HepG2 (cell line): ENCODE results near the gene ZNF100. TPM values are rescaled to one million over a fixed set of nuclear protein-coding genes. Genes with fewer than 3 reads are reported as not detected.
A peak's percentile ranks its signal among the peaks of the same experiment; 100 is the strongest.

Experiments used
- ATM ChIP-seq: fragments of 450-650 bp; IDR thresholded peaks from 2 replicates; pipeline ENCODE4 v1.7.1; 2017; ENCODE audit warnings: mild to moderate bottlenecking, borderline replicate concordance
- CC2D1A ChIP-seq: sonication (generic); formaldehyde crosslinking; IDR thresholded peaks from 2 replicates; pipeline ENCODE4 v1.8.1; 2023; ENCODE audit warnings: mild to moderate bottlenecking, missing genetic modification reagents
- CHCHD3 ChIP-seq: sonication (generic); formaldehyde crosslinking; IDR thresholded peaks from 2 replicates; pipeline ENCODE4 v1.8.0; 2022; ENCODE audit warnings: mild to moderate bottlenecking, missing genetic modification reagents, moderate library complexity
- ESRRA ChIP-seq: sonication (generic); formaldehyde crosslinking; IDR thresholded peaks from 2 replicates; pipeline ENCODE4 v1.5.1; 2020; ENCODE audit warnings: mild to moderate bottlenecking, low read depth, missing genetic modification reagents
- HOXD1 ChIP-seq: sonication (generic); formaldehyde crosslinking; IDR thresholded peaks from 2 replicates; pipeline ENCODE4 v1.5.0; 2020; ENCODE audit warnings: missing genetic modification reagents
- MIER2 ChIP-seq: IDR thresholded peaks from 2 replicates; pipeline ENCODE4 v1.6.1; 2016; ENCODE audit warnings: missing biosample characterization, missing genetic modification reagents
- PAF1 ChIP-seq: IDR thresholded peaks from 2 replicates; pipeline ENCODE4 v1.6.1; 2016; ENCODE audit warnings: missing genetic modification reagents, missing compliant biosample characterization
- PCBP2 ChIP-seq: fragments of 200-400 bp; formaldehyde crosslinking; optimal IDR thresholded peaks from 2 replicates; pipeline ENCODE3; 2018; ENCODE audit warnings: low read length, low read depth; ENCODE audit not compliant: poor library complexity, severe bottlenecking
- PHF20 ChIP-seq: sonication (generic); formaldehyde crosslinking; IDR thresholded peaks from 2 replicates; pipeline ENCODE4 v1.5.0; 2020; ENCODE audit warnings: mild to moderate bottlenecking, missing genetic modification reagents
- REL ChIP-seq: sonication (generic); formaldehyde crosslinking; conservative IDR thresholded peaks from 2 replicates; pipeline ENCODE4 v1.8.0; 2022; ENCODE audit warnings: mild to moderate bottlenecking, missing genetic modification reagents, moderate library complexity
- SOX13 ChIP-seq, 3 experiments: fragments of 450-650 bp in 1 of 3; sonication (generic) in 1 of 3; formaldehyde crosslinking in 1 of 3; IDR thresholded peaks in 2 of 3; conservative IDR thresholded peaks in 1 of 3; 2 replicates each; pipeline versions ENCODE4 v1.5.0 to v1.6.1; 2016 to 2020; ENCODE audit warnings: antibody characterized with exemption in 1 of 3, mild to moderate bottlenecking in 1 of 3, missing compliant biosample characterization in 1 of 3, missing genetic modification reagents in 1 of 3, moderate library complexity in 1 of 3
- ZNF207 ChIP-seq: fragments of 450-650 bp; IDR thresholded peaks from 2 replicates; pipeline ENCODE4 v1.6.1; 2016; ENCODE audit warnings: antibody characterized with exemption, borderline replicate concordance
- ZNF333 ChIP-seq: sonication (generic); formaldehyde crosslinking; IDR thresholded peaks from 2 replicates; pipeline ENCODE4 v1.4.0; 2020; ENCODE audit warnings: mild to moderate bottlenecking, missing genetic modification reagents, borderline replicate concordance
- ZNF672 ChIP-seq: sonication (generic); formaldehyde crosslinking; IDR thresholded peaks from 2 replicates; pipeline ENCODE4 v1.8.1; 2022; ENCODE audit warnings: missing genetic modification reagents
- ZNF768 ChIP-seq: sonication (generic); formaldehyde crosslinking; IDR thresholded peaks from 2 replicates; pipeline ENCODE4 v1.4.0; 2020; ENCODE audit warnings: missing genetic modification reagents
- ZNF777 ChIP-seq: sonication (generic); formaldehyde crosslinking; IDR thresholded peaks from 2 replicates; pipeline ENCODE4 v1.4.0; 2020; ENCODE audit warnings: missing genetic modification reagents
- polyA plus RNA-seq, 8 experiments: library from polyadenylated mRNA; depleted of rRNA in 3 of 8; stranded (reverse) in 7 of 8; unstranded in 1 of 8; fragments of >200 nt; fragmentation: Illumina TruSeq in 4 of 8; extraction: Trizol in 4 of 8; gene quantifications; 2 replicates each; pipeline versions ENCODE4 v1.2.1 to v1.2.3, GENCODE V29; 2011 to 2016; ENCODE audit warnings: low read depth in 4 of 8, missing spikeins in 1 of 8, mixed read lengths in 1 of 8; ENCODE audit not compliant: insufficient read depth in 1 of 8
- total RNA-seq, 5 experiments: library from RNA; depleted of rRNA; stranded (reverse); fragments of >200 nt; fragmentation: Illumina TruSeq; extraction: Trizol; gene quantifications; 2 replicates each; pipeline ENCODE4 v1.2.3, GENCODE V29; 2016; ENCODE audit warnings: low read depth in 1 of 5
- TF ChIP-seq, protein P1 (sequence below): sonication (generic); formaldehyde crosslinking; IDR thresholded peaks from 2 replicates; pipeline ENCODE4 v1.4.0; 2020; ENCODE audit warnings: missing genetic modification reagents
- TF ChIP-seq, protein P2 (sequence below): IDR thresholded peaks from 2 replicates; pipeline ENCODE4 v1.6.1; 2016; ENCODE audit warnings: mild to moderate bottlenecking
- TF ChIP-seq, protein P3 (sequence below): sonication (generic); formaldehyde crosslinking; IDR thresholded peaks from 2 replicates; pipeline ENCODE4 v1.4.0; 2020; ENCODE audit warnings: mild to moderate bottlenecking, missing genetic modification reagents, borderline replicate concordance
- TF ChIP-seq, protein P4 (sequence below): sonication (generic); formaldehyde crosslinking; IDR thresholded peaks from 2 replicates; pipeline ENCODE4 v1.8.0; 2022; ENCODE audit warnings: missing genetic modification reagents, mild to moderate bottlenecking, inconsistent platforms, borderline replicate concordance
- TF ChIP-seq, protein P5 (sequence below): sonication (generic); formaldehyde crosslinking; IDR thresholded peaks from 2 replicates; pipeline ENCODE4 v1.4.0; 2020; ENCODE audit warnings: missing genetic modification reagents

ZNF100 gene
- total and polyA plus RNA-seq, 2 of the 13 experiments (the other 11 are each of a cell fraction or from before 2014, with no cell fraction given), result 2.5 to 11.4 TPM

DNA sequence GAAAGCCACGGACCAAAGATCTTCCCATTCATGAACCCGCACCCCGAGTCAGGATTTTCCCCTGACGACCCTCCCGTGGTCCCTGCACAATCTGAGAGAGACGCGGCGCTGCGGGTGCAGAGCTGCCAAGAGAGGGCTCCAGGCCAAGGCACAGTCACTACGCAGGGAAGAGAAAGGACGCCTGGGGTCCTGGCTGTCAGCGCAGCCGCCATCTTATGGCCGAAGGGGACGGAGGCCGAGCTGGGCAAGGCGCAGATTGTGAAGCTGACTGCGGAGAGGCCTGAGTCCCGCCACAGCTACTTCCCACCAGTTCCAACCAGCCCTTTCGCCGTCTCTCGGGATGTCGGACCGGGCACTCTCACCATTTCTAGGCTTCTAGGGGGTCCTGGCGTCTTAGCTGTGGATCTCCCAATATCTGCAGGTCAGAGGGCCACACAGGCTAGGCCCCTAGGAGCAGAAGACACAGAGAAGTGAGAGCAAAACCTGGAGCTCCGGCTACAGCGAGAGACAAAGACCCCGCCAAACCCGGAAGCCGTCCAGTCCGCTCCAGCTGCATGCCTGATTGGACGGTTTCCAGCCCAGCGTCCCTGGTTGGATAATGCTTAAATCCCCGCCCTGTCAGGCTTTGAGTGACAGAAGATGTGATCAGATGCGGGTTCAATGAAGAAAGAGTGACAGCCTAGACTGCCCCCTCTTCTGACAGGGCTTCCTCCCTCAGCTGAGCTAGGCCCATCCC, at the start of gene ZNF100 (continued):
- TF ChIP-seq, protein P1, sequence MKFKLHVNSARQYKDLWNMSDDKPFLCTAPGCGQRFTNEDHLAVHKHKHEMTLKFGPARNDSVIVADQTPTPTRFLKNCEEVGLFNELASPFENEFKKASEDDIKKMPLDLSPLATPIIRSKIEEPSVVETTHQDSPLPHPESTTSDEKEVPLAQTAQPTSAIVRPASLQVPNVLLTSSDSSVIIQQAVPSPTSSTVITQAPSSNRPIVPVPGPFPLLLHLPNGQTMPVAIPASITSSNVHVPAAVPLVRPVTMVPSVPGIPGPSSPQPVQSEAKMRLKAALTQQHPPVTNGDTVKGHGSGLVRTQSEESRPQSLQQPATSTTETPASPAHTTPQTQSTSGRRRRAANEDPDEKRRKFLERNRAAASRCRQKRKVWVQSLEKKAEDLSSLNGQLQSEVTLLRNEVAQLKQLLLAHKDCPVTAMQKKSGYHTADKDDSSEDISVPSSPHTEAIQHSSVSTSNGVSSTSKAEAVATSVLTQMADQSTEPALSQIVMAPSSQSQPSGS (CRISPR knock-in tag), result no peak
- no peak for TF ChIP-seq SOX13 (IDR thresholded peaks at IDR 0.05)
- no peak for TF ChIP-seq SOX13 (CRISPR knock-in tag; conservative IDR thresholded peaks at IDR 0.05 in 1 of 2, IDR thresholded peaks at IDR 0.05 in 1 of 2)
- TF ChIP-seq ZNF777 (CRISPR knock-in tag), result no peak
- no peak for TF ChIP-seq ZNF672
- TF ChIP-seq PHF20 (CRISPR knock-in tag), result peak; percentile 76
- TF ChIP-seq ZNF768 (CRISPR knock-in tag), result 0 out of 2 replicates have a peak, but pooled peaks have one; percentile 20
- TF ChIP-seq, protein P2, sequence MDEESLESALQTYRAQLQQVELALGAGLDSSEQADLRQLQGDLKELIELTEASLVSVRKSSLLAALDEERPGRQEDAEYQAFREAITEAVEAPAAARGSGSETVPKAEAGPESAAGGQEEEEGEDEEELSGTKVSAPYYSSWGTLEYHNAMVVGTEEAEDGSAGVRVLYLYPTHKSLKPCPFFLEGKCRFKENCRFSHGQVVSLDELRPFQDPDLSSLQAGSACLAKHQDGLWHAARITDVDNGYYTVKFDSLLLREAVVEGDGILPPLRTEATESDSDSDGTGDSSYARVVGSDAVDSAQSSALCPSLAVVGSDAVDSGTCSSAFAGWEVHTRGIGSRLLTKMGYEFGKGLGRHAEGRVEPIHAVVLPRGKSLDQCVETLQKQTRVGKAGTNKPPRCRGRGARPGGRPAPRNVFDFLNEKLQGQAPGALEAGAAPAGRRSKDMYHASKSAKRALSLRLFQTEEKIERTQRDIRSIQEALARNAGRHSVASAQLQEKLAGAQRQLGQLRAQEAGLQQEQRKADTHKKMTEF, result no peak
- no peak for TF ChIP-seq PCBP2
- no peak for TF ChIP-seq MIER2 (CRISPR knock-in tag)
- no peak for TF ChIP-seq ZNF333 (CRISPR knock-in tag)
- TF ChIP-seq CHCHD3, result no peak
- no peak for TF ChIP-seq ATM
- TF ChIP-seq ESRRA (CRISPR knock-in tag), result no peak
- TF ChIP-seq, protein P3, sequence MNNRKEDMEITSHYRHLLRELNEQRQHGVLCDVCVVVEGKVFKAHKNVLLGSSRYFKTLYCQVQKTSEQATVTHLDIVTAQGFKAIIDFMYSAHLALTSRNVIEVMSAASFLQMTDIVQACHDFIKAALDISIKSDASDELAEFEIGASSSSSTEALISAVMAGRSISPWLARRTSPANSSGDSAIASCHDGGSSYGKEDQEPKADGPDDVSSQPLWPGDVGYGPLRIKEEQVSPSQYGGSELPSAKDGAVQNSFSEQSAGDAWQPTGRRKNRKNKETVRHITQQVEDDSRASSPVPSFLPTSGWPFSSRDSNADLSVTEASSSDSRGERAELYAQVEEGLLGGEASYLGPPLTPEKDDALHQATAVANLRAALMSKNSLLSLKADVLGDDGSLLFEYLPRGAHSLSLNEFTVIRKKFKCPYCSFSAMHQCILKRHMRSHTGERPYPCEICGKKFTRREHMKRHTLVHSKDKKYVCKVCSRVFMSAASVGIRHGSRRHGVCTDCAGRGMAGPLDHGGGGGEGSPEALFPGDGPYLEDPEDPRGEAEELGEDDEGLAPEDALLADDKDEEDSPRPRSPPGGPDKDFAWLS (CRISPR knock-in tag), result no peak
- no peak for TF ChIP-seq HOXD1 (CRISPR knock-in tag)
- no peak for TF ChIP-seq REL
- TF ChIP-seq PAF1, result no peak
- no peak for TF ChIP-seq ZNF207
- TF ChIP-seq, protein P4, sequence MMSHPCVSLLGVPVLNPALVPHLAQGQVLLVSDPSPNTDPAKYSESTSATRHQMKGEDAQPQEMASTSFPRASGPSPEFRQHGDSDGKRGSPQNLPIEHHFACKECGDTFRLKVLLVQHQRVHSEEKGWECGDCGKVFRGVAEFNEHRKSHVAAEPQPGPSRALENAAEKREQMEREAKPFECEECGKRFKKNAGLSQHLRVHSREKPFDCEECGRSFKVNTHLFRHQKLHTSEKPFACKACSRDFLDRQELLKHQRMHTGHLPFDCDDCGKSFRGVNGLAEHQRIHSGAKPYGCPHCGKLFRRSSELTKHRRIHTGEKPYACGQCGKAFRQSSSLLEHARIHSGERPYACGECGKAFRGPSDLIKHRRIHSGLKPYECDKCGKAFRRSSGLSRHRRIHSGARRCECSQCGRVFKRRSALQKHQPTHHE, result no peak
- no peak for TF ChIP-seq CC2D1A (CRISPR knock-in tag)
- TF ChIP-seq, protein P5, sequence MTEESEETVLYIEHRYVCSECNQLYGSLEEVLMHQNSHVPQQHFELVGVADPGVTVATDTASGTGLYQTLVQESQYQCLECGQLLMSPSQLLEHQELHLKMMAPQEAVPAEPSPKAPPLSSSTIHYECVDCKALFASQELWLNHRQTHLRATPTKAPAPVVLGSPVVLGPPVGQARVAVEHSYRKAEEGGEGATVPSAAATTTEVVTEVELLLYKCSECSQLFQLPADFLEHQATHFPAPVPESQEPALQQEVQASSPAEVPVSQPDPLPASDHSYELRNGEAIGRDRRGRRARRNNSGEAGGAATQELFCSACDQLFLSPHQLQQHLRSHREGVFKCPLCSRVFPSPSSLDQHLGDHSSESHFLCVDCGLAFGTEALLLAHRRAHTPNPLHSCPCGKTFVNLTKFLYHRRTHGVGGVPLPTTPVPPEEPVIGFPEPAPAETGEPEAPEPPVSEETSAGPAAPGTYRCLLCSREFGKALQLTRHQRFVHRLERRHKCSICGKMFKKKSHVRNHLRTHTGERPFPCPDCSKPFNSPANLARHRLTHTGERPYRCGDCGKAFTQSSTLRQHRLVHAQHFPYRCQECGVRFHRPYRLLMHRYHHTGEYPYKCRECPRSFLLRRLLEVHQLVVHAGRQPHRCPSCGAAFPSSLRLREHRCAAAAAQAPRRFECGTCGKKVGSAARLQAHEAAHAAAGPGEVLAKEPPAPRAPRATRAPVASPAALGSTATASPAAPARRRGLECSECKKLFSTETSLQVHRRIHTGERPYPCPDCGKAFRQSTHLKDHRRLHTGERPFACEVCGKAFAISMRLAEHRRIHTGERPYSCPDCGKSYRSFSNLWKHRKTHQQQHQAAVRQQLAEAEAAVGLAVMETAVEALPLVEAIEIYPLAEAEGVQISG, result no peak; the same call in 1 of the 2 replicates
